Measurements from ENCODE around the gene DGKQ.

Gene DGKQ

DNA sequence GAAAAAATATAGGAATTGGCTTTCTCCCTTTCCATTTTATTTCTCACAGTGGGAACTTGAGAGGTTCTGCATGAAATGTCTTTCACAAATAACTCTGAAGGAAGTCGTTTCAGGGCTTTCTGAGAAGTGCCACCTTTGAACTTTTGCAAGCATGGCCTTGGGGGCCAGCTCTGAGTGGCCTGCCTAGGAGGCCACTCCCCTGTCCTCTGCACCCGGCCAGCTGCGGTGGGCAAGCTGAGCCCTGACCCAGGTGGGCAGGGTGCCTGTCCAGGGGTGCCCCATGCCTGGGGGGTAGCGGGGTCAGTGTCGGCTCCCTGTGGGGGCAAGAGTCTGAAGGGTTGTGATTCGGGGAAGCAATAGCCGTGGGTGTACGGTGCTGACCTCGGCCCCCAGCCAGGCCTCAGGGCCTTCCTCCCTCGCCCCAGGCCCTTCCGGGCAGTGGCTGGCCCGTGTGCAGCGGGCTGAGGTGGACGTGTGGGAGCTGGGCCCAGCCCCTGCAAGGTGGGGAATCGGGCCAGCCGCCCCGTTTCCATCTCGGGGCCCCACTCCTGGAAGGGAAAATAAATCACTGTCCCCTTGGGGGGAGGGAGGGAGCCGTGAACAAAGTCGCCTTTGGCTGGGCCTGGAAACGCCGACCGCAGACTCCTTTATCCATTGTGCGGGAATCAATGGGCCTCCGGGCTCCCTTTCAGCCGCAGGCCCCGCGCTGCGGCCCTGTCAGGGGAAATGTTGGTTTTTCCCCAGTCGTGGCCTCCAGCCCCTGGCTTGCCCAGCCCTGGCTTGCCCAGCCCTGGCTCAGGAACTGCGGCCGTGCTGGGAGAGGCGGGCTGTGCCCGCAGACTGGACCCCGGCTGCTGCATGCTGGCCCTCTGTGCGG is 41.2 kb upstream of the DGKQ start:
- no peak for ATAC-seq (replicated peaks)
- H3K4me1 Mint-ChIP-seq (ENCODE audit: low read depth in 2 of 2) = peaks cover 5 to 10% of the 10 kb centered on the region in 2 donors
- DNase-seq = no peak
- H3K27me3 Mint-ChIP-seq = no peaks in the 10 kb centered on the region
- peak overlapping the region in 1 of 2 donors; percentile 65 for H3K4me3 Mint-ChIP-seq
- H3K27ac Mint-ChIP-seq = no peak overlapping the region
- H3K36me3 Mint-ChIP-seq (ENCODE audit: insufficient read depth) = peaks cover 20% of the 10 kb centered on the region
- no peaks in the 10 kb centered on the region for H3K9me3 Mint-ChIP-seq

- peaks cover 13 to 19% of the 10 kb centered on the region in 2 donors for H3K4me1 Mint-ChIP-seq (ENCODE audit: low read depth in 2 of 2)
- H3K27me3 Mint-ChIP-seq = peaks cover 6 to 10% of the 10 kb centered on the region in 2 donors
- DNase-seq (no peak), ATAC-seq (replicated peaks) (no peak)
- H3K27ac Mint-ChIP-seq = no peak overlapping the region
- peaks cover 25% of the 10 kb centered on the region for H3K36me3 Mint-ChIP-seq (ENCODE audit: insufficient read depth)
- H3K4me3 Mint-ChIP-seq = peak overlapping the region; percentile 65 to 66
- H3K9me3 Mint-ChIP-seq = no peaks in the 10 kb centered on the region
Measured at GRCh38 chr4:1013225-1014073, 40.1 kb upstream of the DGKQ start.

- Mint-ChIP-seq H3K27me3 (peaks cover 16 to 22% of the 10 kb centered on the region in 2 donors), H3K9me3 (no peaks in the 10 kb centered on the region), H3K36me3 (ENCODE audit: insufficient read depth) (peaks cover 25% of the 10 kb centered on the region), H3K4me1 (ENCODE audit: low read depth in 2 of 2) (peaks cover 13 to 19% of the 10 kb centered on the region in 2 donors), H3K4me3 (peak overlapping the region; percentile 60 to 65), H3K27ac (no peak overlapping the region)
- peak; percentile 5 for ATAC-seq (replicated peaks)
- peak; percentile 17 to 37 (median 28) for DNase-seq
Measured at GRCh38 chr4:1012034-1012739, 38.8 kb upstream of the DGKQ start.

- H3K4me1 Mint-ChIP-seq (ENCODE audit: low read depth in 2 of 2) = peaks cover 13 to 17% of the 10 kb centered on the region in 2 donors
- DNase-seq = no peak
- no peak for ATAC-seq (replicated peaks)
- peaks cover 22 to 28% of the 10 kb centered on the region in 2 donors for H3K27me3 Mint-ChIP-seq
- H3K9me3 Mint-ChIP-seq = no peaks in the 10 kb centered on the region
- H3K4me3 Mint-ChIP-seq = peak overlapping the region in 1 of 2 donors; percentile 88
- H3K36me3 Mint-ChIP-seq (ENCODE audit: insufficient read depth) = peaks cover 23% of the 10 kb centered on the region
- no peak overlapping the region for H3K27ac Mint-ChIP-seq
Measured at GRCh38 chr4:1011666-1012033, 38.3 kb upstream of the DGKQ start.

- ATAC-seq (replicated peaks) (peak; percentile 49), DNase-seq (peak; percentile 75 to 84 (median 81))
- Mint-ChIP-seq H3K27me3 (peaks cover 27 to 33% of the 10 kb centered on the region in 2 donors), H3K9me3 (no peaks in the 10 kb centered on the region), H3K4me1 (ENCODE audit: low read depth in 2 of 2) (peaks cover 13 to 17% of the 10 kb centered on the region in 2 donors), H3K27ac (peak within 1 kb of the TSS; percentile 87 to 90), H3K4me3 (peak within 1 kb of the TSS; percentile 84 to 88), H3K36me3 (ENCODE audit: insufficient read depth) (peaks cover 20% of the 10 kb centered on the region)
Measured at GRCh38 chr4:1011022-1011665, 37.8 kb upstream of the DGKQ start, which contains the start of gene FGFRL1. Gene FGFRL1 (plus strand): TSS chr4:1011626. CDS start chr4:1012486, 860 bp downstream.

GRCh38 chr4:1010395-1011021 is 37.1 kb upstream of the DGKQ start:
- H3K4me3 Mint-ChIP-seq = peak overlapping the region; percentile 84 to 88
- peaks cover 31 to 39% of the 10 kb centered on the region in 2 donors for H3K27me3 Mint-ChIP-seq
- no peaks in the 10 kb centered on the region for H3K9me3 Mint-ChIP-seq
- H3K27ac Mint-ChIP-seq = peak overlapping the region; percentile 87 to 90
- peak; percentile 72 to 74 (median 73) for DNase-seq
- peaks cover 20% of the 10 kb centered on the region for H3K36me3 Mint-ChIP-seq (ENCODE audit: insufficient read depth)
- peak; percentile 66 for ATAC-seq (replicated peaks)
- H3K4me1 Mint-ChIP-seq (ENCODE audit: low read depth in 2 of 2) = peaks cover 13 to 17% of the 10 kb centered on the region in 2 donors

DNA sequence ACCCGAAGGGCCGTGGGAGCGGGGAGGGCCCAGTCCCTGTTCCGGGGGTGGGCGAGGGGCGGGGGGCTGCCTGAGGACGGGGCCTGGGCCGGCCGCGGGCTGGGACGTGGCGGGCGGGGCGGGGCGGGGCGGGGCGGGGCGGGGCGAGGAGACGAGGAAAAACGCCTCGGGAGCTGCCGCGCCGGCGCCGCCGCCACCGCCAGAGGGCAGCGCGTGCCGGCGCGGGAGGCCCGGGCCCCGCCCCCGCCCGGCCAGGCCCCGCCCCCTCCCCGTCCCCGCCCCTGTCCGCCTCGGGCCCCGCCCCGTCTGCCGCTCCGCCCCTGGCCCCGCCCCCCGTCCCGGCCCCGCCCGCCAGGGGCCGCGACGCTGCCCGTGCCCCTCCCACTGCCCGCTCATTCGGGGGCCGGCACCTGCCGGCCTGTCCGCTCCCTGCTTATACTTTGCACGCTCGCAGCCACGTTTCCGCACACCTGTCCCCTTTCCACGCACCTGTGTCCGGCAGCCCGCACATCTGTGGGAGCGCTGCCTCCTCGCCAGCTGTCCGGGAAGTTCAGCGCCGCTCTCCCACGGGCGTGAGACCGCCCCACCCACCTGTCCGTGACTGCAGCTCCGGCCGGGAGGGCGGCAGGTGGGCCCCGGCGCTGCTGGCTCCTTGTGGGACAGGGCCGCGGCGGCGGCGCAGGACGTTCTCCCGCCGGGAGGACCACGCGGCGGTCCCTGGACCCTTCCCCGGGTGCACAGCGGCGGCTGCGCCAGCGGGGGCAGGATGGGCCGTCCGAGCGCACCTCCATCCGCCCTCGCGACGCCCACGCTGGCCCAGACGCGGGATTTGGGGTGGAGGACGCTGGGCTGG is 36.4 kb upstream of the DGKQ start:
- ATAC-seq (replicated peaks) = peak; percentile 33
- Mint-ChIP-seq H3K4me1 (ENCODE audit: low read depth in 2 of 2) (peaks cover 13 to 17% of the 10 kb centered on the region in 2 donors), H3K27ac (peak overlapping the region; percentile 87 to 90), H3K36me3 (ENCODE audit: insufficient read depth) (peaks cover 20% of the 10 kb centered on the region), H3K4me3 (peak overlapping the region; percentile 84 to 88), H3K27me3 (peaks cover 34 to 46% of the 10 kb centered on the region in 2 donors), H3K9me3 (no peaks in the 10 kb centered on the region)
- DNase-seq = peak; percentile 59 to 64 (median 62)

- DNase-seq (peak; percentile 28 to 51 (median 28)), ATAC-seq (replicated peaks) (peak; percentile 13)
- Mint-ChIP-seq H3K4me3 (peak overlapping the region; percentile 81 to 83), H3K27ac (no peak overlapping the region), H3K4me1 (ENCODE audit: low read depth in 2 of 2) (peaks cover 13 to 17% of the 10 kb centered on the region in 2 donors), H3K9me3 (no peaks in the 10 kb centered on the region), H3K36me3 (ENCODE audit: insufficient read depth) (peaks cover 20% of the 10 kb centered on the region), H3K27me3 (peaks cover 42 to 54% of the 10 kb centered on the region in 2 donors)
Measured at GRCh38 chr4:1008840-1009541, 35.6 kb upstream of the DGKQ start.

- peaks cover 20% of the 10 kb centered on the region for H3K36me3 Mint-ChIP-seq (ENCODE audit: insufficient read depth)
- no peak overlapping the region for H3K4me3 Mint-ChIP-seq
- peaks cover 43 to 60% of the 10 kb centered on the region in 2 donors for H3K27me3 Mint-ChIP-seq
- H3K27ac Mint-ChIP-seq = no peak overlapping the region
- no peak for ATAC-seq (replicated peaks)
- no peaks in the 10 kb centered on the region for H3K9me3 Mint-ChIP-seq
- H3K4me1 Mint-ChIP-seq (ENCODE audit: low read depth in 2 of 2) = peaks cover 13 to 15% of the 10 kb centered on the region in 2 donors
- DNase-seq = no peak
Measured at GRCh38 chr4:1006856-1007255, 33.5 kb upstream of the DGKQ start.

DNA sequence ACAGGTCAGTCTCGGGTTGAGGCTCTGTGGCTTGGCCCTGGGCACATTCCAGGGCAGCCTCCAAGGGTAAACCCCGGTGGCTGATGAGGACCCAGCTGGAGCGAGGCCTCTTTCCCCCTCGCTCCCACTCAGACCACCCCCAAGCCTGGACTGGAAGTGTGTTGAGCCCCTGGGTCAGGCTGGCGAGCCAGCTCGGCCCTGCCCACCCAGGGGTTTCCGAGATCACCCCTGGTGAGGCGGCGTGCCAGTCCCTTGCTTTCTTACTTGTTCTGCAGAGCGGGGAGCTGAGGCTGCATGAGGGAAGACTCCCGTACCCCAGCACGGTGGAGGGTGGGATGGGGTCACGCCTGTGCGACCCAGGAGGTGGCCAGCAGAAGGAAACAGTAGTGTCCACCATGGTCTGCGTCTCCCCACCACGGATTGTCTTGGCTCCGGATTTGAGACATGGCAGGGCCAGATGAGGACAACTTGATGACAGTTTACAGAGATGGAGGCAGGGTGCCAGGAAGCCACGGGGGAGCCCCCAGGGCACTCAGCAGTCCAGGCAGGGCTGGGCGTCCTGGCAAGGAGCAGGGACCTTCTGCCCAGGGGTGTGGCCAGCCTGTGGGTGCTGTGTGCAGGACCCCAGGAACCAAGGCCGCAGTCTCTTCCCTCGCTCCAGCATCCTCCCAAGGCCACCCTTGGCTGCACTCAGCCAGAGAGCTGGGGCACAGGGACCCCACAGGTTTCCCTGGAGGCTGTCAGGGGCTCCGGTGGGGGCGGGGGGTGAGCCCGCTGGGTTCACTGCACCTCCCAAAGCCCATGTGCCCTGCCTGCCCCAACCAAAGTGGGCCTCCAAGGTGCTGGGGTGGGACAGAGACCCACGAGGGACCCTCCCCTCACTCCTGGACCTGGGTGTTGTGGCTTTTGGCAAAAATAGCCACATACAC is 31.5 kb upstream of the DGKQ start:
- peaks cover 7% of the 10 kb centered on the region for H3K36me3 Mint-ChIP-seq (ENCODE audit: insufficient read depth)
- no peaks in the 10 kb centered on the region for H3K9me3 Mint-ChIP-seq
- peaks cover 8 to 9% of the 10 kb centered on the region in 2 donors for H3K4me1 Mint-ChIP-seq (ENCODE audit: low read depth in 2 of 2)
- ATAC-seq (replicated peaks) (no peak), DNase-seq (no peak)
- H3K4me3 Mint-ChIP-seq = no peak overlapping the region
- H3K27me3 Mint-ChIP-seq = peaks cover 50 to 74% of the 10 kb centered on the region in 2 donors
- no peak overlapping the region for H3K27ac Mint-ChIP-seq

All from effector memory CD8-positive, alpha-beta T cell (primary cell).